NCI-H1436 (cell line): ENCODE data around the gene RCN2.

ENCODE experiments used
- DNase-seq: peaks from one replicate; lab custom pipeline; 2025; lab: John Stamatoyannopoulos, UW

The RCN2 gene

GRCh38 chr15:76974456-76975036 is 43.0 kb downstream of the RCN2 start:
- DNase-seq, result no peak

DNA sequence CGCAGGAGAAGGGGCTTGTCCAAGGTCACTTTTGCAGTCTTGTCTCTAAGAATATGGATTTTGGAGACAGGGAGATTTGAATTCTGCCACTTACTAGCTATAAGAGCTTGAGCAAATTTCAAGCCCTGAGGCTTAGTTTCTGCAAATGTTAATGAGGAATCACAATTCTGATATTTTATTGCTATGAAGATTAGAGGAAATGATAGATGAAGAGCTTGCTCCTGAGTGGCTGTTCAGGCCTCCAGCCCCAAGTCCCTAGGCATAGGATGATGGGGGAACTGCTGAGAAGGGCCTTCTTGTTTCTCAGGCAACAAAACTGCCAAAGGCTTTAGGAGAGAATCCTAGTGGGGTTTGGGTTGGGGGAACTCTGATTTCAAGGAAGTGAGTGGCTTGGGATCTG is 44.6 kb downstream of the RCN2 start:
- no peak for DNase-seq

DNA sequence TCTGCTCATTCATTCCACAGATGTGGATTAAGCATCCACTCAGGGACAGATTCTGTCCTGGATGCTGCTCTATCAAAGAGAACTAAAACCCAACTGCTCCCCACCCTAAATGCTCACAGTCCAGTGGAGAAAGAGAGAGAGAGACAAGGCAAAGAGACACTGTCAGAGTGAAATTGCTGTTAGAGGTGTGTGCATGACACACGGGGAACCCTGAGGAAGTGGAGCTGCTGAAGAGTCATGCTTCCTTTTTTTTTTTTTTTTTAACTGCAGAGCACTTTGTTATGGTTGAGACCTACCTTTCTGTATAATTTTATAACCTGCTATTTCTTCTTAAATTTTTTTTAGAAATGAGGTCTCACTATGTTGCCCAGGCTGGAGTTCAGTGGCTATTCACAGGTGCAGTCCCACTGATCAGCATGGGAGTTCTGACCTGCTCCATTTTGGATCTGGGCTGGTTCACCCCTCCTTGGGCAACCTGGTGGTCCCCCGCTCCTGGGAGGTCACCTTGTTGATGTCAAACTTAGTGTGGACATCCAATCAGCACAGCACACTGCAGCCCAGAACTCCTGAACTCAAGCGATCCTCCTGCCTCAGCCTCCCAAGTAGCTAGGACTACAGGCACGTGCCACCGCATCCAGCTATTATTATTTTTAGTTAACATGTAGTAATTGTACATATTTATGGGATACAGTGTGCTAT is 45.2 kb downstream of the RCN2 start:
- no peak for DNase-seq

DNA sequence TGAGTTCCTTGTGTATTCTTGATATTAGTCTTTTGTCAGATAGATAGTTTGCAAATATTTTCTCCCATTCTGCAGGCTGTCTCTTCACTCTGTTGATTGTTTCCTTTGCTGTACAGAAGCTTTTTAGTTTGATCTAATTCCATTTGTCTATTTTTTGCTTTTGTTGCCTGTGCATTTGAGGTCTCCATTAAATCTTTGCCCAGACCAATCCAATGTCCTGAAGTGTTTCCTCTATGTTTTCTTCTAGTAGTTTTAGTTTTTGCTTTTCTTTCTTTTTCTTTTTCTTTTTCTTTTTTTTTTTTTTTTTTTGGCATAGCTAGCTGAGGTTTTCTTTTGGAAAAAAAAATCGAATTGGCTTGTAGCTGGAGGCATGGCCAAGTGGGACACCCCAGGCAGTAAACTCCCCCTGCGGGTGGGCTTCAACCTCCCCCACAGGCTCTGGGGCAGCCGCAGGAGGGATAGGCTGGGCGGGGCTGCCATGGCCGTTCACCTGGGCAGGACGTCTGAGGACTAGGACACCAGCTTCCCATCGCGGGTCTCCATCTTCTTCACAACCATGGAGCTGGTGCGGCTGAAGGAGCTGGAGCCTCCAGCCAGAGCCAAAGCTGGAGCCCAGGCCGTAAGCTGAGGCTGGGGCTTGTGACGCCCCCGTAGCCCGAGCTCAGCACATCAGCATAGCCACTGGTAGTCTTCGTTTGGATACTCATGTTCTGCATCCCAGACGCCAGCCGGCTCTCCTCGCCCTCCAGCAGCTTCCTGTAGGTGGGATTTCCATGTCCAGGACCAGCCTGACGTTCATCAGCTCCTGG is 47.2 kb downstream of the RCN2 start:
- no peak for DNase-seq

- no peak for DNase-seq
These were observed 47.9 kb downstream of the RCN2 start for GRCh38 chr15:76979331-76979925.

GRCh38 chr15:76979996-76980520 is 48.5 kb downstream of the RCN2 start:
- no peak for DNase-seq

GRCh38 chr15:76982356-76982755 is 50.8 kb downstream of the RCN2 start:
- DNase-seq, result no peak

GRCh38 chr15:76982756-76983155 is 51.2 kb downstream of the RCN2 start:
- DNase-seq, result no peak

DNA sequence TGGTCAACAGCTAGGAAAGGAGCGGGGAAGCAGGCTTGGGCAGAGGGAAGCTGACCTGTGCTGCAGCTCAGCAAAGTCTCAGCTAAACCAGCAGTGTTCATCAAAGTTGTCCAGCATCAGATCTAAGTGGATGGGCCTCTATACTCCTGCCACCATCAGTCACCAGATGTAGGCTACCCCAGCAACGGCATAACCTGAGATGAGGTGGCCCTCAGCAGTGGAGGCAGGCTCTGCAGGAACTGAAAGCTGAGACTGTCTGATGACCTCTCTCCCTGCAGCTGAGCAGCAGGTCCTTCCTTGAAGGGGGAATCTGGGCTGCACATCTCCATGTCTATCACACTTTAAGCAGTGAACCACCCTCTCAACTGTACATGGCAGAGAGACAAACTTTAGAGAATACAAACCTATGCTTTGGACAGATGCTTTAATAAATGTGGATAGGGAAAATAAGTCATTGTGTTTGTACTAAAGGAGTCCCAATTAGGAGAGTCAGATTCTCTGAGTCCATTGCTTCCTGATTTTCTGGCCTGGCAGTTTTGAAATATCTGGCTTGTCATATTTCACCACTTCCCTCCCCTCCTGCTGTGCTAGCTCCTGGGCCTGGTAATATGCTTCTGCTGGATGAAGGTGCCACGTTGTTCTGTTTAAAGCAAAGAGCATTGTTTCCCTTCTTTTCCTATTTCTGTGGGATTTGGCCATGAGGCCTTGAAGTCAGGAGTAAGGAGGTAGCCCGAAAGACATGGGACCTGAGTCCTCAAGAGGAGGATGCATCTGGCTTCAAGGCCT is 52.2 kb downstream of the RCN2 start:
- no peak for DNase-seq

GRCh38 chr15:76986743-76987142 is 55.2 kb downstream of the RCN2 start:
- no peak for DNase-seq

- no peak for DNase-seq
These were observed 55.7 kb downstream of the RCN2 start for GRCh38 chr15:76987276-76987675.

DNA sequence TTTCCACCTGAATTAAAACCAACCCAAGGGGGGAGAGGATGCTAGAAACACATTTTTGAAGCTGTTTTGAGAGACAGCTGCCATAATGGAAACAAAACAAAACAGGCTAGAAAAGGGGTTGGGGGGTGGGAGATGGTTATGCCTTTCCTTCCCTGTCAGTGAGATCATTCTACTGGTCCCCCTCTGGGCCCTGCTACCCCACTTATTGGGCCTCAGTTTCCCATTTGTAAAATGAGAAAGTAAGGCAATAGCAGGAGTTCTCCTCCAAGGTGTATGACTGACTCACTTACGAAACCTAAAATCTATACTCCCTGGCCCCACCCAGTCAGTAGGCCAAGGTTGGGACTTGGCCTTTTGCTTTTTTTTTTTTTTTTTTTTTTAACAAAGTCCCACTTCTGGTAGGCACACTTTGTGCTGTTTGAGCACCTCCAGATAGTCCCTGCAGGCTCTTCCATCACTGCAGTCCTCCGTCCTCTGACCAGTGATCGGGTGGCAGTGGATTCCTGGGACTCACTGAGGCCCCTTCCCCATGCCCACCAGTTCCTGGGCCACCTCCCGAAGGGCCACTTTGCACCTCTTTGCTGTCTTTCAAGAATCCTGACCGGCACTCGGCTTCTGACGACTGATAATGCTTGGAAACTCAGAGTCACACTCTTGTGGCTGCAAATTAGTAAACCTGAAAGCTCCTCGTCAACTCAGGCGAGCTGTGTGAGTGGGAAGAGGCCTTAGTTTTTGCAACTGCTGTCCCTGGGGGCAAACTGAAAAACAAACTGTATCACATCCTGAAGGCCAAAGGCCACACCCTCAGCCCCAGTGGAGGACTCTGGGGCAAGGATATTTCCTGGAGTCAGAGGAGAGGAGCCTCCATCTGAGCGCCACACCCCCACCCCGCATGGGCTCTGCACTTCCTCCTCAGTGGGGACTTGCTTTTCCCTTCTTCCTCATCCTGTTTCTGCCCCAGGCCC is 56.6 kb downstream of the RCN2 start:
- DNase-seq, result no peak

DNA sequence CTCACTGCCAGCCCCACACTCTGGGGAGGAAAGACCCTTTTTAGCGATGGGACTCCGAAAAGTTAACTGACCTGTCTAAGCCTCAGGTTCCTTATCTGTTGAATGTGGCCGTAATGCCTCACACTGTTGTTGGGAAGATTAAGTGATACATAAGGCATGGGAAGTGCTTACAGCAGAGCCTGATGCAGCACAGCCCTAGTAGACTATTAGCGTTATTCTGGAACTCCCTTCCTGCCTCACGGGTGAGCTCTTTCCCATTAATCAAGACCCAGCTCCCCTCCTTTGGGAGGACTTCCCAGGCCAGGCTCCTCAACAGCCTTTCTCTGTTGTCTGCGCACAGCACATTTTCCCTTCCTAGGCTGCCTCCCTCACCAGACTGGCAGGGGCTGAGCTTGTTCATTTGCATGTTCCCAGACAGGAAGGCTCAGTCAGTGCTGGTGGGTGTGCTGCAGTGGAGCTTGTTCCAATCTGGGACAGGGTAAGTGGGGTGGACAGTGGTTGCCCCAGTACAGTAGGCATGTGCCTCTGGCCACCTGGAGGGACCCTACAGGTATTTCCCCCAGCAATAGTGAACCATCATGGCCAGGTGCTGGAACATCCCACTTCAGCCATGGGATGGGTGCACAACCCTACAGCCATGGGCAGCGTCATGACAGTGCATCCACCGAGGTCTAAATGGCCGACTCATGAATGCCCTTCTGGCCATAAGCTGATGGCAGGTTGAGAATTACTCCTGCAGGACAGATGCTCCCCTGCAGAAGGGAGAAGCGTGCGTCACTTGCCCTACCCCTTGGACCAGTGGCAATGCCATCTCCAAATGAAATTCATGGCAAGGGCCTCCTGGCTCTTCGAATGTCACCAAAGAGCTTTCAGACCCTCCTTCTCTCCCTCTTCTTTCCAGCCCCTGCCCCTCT is 57.6 kb downstream of the RCN2 start:
- DNase-seq, result no peak

- no peak for DNase-seq
These were observed 59.5 kb downstream of the RCN2 start for GRCh38 chr15:76991048-76991447.

DNA sequence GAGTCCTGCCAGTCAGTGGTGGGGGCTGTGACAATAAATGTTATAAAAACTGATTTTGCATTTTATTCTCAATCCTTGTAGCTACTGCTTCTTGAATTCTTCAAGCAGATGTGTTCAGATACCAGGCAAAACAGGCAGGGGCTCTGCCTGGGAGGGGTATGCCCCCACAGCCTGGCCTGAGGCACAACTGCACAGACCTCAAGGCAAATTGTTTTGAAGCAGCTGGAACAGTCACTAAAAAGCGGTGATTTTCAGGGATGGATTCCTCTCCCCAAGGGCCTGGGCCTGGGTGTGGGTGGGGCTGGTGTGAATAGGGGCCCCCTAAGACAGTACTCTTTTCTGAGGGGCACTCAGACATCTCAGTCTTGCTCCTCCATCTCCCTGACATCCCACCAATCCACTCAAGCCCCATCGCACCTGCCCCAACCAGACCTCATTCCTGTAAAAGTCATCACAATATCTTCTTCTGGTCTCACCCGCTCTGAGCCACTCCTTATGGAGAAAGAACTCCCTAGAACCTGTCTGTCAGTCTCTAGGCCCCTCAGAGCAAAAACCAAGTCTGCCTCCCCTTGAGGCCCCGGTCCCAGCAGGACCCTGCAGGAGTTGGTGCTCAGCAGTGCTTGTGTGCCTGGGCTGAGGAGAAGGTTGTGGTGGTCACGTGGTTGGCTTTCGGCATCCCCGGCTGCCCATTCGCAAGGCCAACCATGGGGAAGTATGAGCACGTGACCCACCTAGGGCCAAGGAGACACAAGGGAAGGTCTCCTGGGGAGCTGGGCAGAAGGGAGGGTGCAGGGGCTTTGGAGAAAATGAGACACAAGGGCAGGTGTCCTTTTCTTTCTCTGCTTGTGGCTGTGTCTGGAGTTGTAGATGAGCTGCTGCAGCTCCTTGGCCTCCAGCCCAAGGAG is 60.4 kb downstream of the RCN2 start:
- DNase-seq, result no peak

- no peak for DNase-seq
These were observed 61.7 kb downstream of the RCN2 start for GRCh38 chr15:76993114-76993725.

DNA sequence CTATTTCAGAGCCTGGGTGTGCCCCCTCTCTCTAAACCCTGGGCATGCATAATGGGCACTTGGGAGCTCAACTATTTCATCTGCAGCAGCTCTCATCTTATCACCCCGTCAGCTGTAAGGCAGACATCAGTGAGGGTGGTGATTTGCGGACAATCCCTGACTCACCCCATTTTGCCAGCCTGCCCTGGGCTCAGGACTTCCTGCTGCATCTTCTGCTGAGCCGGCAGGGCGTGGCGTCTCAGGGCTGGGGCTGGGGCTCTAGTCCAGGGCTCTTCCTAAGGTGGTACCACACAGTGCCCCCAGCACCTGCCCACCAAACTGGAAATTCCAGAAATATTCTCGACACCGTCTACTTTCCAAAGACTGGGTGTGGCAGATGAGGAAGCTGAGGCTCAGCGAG is 62.5 kb downstream of the RCN2 start:
- no peak for DNase-seq

DNA sequence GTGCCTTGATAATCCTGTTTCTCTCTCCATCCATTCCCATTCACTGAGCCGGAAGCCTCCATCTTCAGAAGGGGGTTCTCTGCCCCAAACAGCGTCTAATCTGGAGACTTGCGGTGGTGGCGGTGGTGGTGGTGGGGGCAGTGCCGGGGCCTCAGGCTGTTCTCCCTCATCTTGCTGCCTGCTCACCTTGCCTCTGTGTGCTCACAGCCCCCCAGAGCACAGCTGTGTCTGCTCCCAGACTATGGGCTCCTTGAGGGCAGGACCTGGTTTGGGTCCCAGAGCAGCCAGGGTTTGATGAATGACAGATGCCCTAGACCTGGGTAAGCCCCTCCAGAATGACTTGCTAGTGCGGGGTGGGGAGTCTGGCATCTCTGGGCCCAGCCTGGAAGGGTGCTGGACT is 62.9 kb downstream of the RCN2 start:
- no peak for DNase-seq
